Ishikawa (cell line): ENCODE measurements around the gene PXMP2.

Source experiments
- CEBPB ChIP-seq: IDR thresholded peaks from 2 replicates; pipeline ENCODE4 v1.6.1; 2012
- CREB1 ChIP-seq: IDR thresholded peaks from 2 replicates; pipeline ENCODE4 v1.6.1; 2012; ENCODE audit warnings: low read depth
- EGR1 ChIP-seq: IDR thresholded peaks from 2 replicates; pipeline ENCODE4 v1.6.1; 2012
- EP300 ChIP-seq: IDR thresholded peaks from 2 replicates; pipeline ENCODE4 v1.6.1; 2012; ENCODE audit warnings: borderline replicate concordance
- FOXM1 ChIP-seq: IDR thresholded peaks from 2 replicates; pipeline ENCODE4 v1.6.1; 2012; ENCODE audit warnings: low read depth, borderline replicate concordance
- NFIC ChIP-seq: IDR thresholded peaks from 2 replicates; pipeline ENCODE4 v1.6.1; 2012
- RAD21 ChIP-seq: IDR thresholded peaks from 2 replicates; pipeline ENCODE4 v1.6.1; 2012; ENCODE audit warnings: low read depth
- TAF1 ChIP-seq: IDR thresholded peaks from 2 replicates; pipeline ENCODE4 v1.6.1; 2012; ENCODE audit warnings: low read depth, mild to moderate bottlenecking
- TCF12 ChIP-seq: IDR thresholded peaks from 2 replicates; pipeline ENCODE4 v1.6.1; 2012; ENCODE audit warnings: low read depth
- YY1 ChIP-seq: IDR thresholded peaks from 2 replicates; pipeline ENCODE4 v1.6.1; 2012; ENCODE audit warnings: low read depth
- ZBTB7A ChIP-seq: IDR thresholded peaks from 2 replicates; pipeline ENCODE4 v1.6.1; 2012; ENCODE audit warnings: low read depth
- TF ChIP-seq, protein P1 (sequence below): IDR thresholded peaks from 2 replicates; pipeline ENCODE4 v1.6.1; 2012
- TF ChIP-seq, protein P2 (sequence below): IDR thresholded peaks from 2 replicates; pipeline ENCODE4 v1.6.1; 2012; ENCODE audit warnings: low read depth, mild to moderate bottlenecking
- TF ChIP-seq, protein P3 (sequence below): IDR thresholded peaks from 2 replicates; pipeline ENCODE4 v1.6.1; 2012

PXMP2 gene

DNA sequence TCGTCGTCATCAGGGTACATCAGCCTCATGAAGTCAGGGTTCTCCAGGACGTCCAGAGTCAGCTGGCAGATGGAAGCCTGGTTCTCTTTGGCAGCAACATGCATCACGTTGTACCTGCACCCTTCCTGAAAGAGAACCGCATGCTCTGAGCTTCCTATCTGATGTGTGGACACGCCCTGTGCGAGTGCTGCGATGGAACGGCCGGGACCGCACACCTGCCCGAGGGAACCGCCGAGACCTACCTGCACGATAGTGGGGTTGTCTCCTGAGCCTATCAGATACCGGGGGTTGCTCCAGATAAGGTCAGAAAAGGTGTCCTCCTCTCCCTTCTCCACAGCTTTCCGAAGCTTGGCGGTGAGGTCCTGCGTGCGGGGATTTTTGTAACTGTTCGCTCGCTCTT lies 60.5 kb downstream of the PXMP2 start:
- TF ChIP-seq TAF1 = no peak
- TF ChIP-seq, protein P1, sequence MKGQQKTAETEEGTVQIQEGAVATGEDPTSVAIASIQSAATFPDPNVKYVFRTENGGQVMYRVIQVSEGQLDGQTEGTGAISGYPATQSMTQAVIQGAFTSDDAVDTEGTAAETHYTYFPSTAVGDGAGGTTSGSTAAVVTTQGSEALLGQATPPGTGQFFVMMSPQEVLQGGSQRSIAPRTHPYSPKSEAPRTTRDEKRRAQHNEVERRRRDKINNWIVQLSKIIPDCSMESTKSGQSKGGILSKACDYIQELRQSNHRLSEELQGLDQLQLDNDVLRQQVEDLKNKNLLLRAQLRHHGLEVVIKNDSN = no peak
- no peak for TF ChIP-seq YY1
- TF ChIP-seq NFIC = no peak
- TF ChIP-seq EP300 = no peak
- TF ChIP-seq EGR1 = no peak
- TF ChIP-seq RAD21 = no peak
- TF ChIP-seq, protein P2, sequence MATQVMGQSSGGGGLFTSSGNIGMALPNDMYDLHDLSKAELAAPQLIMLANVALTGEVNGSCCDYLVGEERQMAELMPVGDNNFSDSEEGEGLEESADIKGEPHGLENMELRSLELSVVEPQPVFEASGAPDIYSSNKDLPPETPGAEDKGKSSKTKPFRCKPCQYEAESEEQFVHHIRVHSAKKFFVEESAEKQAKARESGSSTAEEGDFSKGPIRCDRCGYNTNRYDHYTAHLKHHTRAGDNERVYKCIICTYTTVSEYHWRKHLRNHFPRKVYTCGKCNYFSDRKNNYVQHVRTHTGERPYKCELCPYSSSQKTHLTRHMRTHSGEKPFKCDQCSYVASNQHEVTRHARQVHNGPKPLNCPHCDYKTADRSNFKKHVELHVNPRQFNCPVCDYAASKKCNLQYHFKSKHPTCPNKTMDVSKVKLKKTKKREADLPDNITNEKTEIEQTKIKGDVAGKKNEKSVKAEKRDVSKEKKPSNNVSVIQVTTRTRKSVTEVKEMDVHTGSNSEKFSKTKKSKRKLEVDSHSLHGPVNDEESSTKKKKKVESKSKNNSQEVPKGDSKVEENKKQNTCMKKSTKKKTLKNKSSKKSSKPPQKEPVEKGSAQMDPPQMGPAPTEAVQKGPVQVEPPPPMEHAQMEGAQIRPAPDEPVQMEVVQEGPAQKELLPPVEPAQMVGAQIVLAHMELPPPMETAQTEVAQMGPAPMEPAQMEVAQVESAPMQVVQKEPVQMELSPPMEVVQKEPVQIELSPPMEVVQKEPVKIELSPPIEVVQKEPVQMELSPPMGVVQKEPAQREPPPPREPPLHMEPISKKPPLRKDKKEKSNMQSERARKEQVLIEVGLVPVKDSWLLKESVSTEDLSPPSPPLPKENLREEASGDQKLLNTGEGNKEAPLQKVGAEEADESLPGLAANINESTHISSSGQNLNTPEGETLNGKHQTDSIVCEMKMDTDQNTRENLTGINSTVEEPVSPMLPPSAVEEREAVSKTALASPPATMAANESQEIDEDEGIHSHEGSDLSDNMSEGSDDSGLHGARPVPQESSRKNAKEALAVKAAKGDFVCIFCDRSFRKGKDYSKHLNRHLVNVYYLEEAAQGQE = no peak
- TF ChIP-seq CEBPB = no peak
- no peak for TF ChIP-seq CREB1
- no peak for TF ChIP-seq FOXM1

DNA sequence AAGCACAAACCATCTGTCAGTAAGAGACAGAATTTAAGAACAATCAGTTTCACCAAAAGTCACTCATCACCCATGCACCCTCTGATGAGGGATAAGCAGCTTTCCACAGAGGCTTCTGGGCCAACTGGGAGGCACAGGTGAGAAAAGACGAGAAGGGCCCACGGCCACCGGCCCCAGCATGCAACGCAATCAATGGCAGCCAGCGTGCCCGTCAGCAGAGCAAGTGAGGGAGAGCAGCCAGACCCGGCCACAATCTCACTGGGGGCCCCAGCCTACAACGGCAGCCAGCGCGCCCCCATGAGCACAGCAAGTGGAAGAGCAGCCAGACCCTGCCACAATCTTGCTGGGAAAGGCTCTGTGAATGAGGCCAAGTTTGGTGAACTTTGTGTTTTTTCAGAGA lies 60.9 kb downstream of the PXMP2 start:
- TF ChIP-seq CEBPB = no peak
- no peak for TF ChIP-seq YY1
- no peak for TF ChIP-seq NFIC
- no peak for TF ChIP-seq TCF12
- TF ChIP-seq, protein P1 = no peak
- no peak for TF ChIP-seq EP300
- no peak for TF ChIP-seq EGR1
- TF ChIP-seq ZBTB7A = no peak
- TF ChIP-seq, protein P2 = no peak
- TF ChIP-seq FOXM1 = no peak
- TF ChIP-seq CREB1 = no peak
- TF ChIP-seq RAD21 = no peak

DNA sequence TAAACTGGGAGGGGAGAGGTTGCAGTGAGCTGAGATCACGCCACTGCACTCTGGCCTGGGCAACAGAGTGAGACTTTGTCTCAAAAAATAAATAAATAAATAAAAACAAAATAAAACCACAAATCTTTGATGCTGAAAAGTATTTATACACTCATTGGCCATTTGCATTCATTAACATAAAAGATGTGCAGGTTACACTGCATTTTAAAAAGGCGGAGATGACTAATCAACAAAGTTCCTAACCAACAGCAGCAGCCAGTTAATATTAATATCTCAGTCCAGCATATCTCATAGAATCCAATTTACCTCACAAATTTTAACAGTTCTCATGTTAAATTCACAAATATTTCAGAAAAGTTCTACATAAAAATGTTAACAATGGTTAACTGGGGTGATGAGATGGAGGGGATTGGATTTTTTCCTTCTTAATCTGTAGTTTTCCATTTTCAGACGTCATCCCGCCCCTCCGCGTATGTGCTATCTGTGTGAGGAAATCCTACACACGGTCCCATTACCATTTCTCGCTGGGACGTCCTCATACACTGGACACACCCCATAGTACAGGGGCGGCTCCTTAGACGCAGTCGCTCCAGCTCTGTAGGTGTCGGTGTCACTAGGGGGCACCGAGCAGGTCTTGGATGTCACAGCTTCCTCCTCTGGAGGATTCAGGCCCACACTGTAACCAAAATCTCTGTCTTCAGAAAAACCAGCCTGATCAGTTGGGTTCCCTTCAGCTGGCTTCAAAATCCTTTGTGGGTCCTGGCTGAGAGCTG lies 67.0 kb downstream of the PXMP2 start:
- TF ChIP-seq CEBPB = no peak
- no peak for TF ChIP-seq NFIC
- no peak for TF ChIP-seq EGR1
- TF ChIP-seq CREB1 = no peak
- TF ChIP-seq, protein P3, sequence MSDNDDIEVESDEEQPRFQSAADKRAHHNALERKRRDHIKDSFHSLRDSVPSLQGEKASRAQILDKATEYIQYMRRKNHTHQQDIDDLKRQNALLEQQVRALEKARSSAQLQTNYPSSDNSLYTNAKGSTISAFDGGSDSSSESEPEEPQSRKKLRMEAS = no peak
- TF ChIP-seq FOXM1 = no peak
- TF ChIP-seq ZBTB7A = no peak
- no peak for TF ChIP-seq RAD21
- no peak for TF ChIP-seq YY1
- TF ChIP-seq TCF12 = no peak
- TF ChIP-seq TAF1 = no peak
